Mesothelial cell of epicardium (in vitro differentiated cells): ENCODE results near the gene SLC16A10. TPM values are rescaled to one million over a fixed set of nuclear protein-coding genes. Genes with fewer than 3 reads are reported as not detected.
"Not testable (repeated sequence)": the region's sequence is repeated elsewhere in the genome, so short reads cannot be mapped to it uniquely, and the experiment has no call there.

Source experiments
- DNase-seq, 2 experiments: peaks; one replicate each; pipeline ENCODE4 v3.0.0; 2021; ENCODE audit warnings: low spot score in 2 of 2; ENCODE audit not compliant: unreplicated experiment in 2 of 2
- H3K27ac Mint-ChIP-seq: 2 replicates; pipeline ENCODE4 v1.8.0; 2021; ENCODE audit warnings: mixed read lengths
- H3K27me3 Mint-ChIP-seq: 2 replicates; pipeline ENCODE4 v1.8.0; 2021; ENCODE audit warnings: low read depth, mixed read lengths
- H3K36me3 Mint-ChIP-seq: 2 replicates; pipeline ENCODE4 v1.8.0; 2021; ENCODE audit warnings: mixed read lengths
- H3K4me1 Mint-ChIP-seq: 2 replicates; pipeline ENCODE4 v1.8.0; 2021; ENCODE audit warnings: mixed read lengths
- H3K4me3 Mint-ChIP-seq: 2 replicates; pipeline ENCODE4 v1.8.0; 2021; ENCODE audit warnings: mild to moderate bottlenecking, moderate library complexity, mixed read lengths
- H3K9me3 Mint-ChIP-seq: 2 replicates; pipeline ENCODE4 v1.8.0; 2021; ENCODE audit warnings: mixed read lengths
- CTCF ChIP-seq: fragments of 200-600 bp; sonication (generic); IDR thresholded peaks from one replicate; pipeline ENCODE4 v1.5.0; 2021; ENCODE audit warnings: antibody characterized with exemption; ENCODE audit not compliant: unreplicated experiment
- total RNA-seq: library from RNA; stranded (reverse); gene quantifications from 3 replicates; pipeline ENCODE4 v1.2.1, GENCODE V29; 2021

SLC16A10 gene
- total RNA-seq, 1 donor from 2014 or later: 18.0 TPM

DNA sequence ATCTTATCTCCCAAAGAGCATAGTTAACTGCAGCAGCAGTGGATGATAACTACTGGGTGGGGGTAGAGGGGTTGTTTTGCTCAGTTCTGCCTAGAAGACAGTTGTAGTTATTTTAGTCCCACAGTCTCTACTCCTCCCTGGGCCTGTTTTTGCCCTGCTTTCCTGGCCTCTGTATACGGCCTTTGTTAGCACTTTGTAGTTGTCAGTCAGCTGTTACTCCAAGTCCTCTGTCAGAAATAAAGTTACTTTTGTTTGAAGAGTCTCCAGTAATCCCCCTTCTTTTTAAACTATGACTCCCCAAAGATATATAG lies 113.9 kb downstream of the SLC16A10 start:
- H3K9me3 Mint-ChIP-seq: no peaks in the 10 kb centered on the region
- DNase-seq: no peak
- no peaks in the 10 kb centered on the region for H3K27me3 Mint-ChIP-seq
- no peaks in the 10 kb centered on the region for H3K36me3 Mint-ChIP-seq
- H3K4me3 Mint-ChIP-seq: no peak overlapping the region
- peaks cover 15% of the 10 kb centered on the region for H3K4me1 Mint-ChIP-seq
- no peak overlapping the region for H3K27ac Mint-ChIP-seq
- no peak for TF ChIP-seq CTCF

- Mint-ChIP-seq H3K27me3 (no peaks in the 10 kb centered on the region), H3K36me3 (no peaks in the 10 kb centered on the region), H3K27ac (no peak overlapping the region), H3K4me3 (no peak overlapping the region), H3K4me1 (peaks cover 15% of the 10 kb centered on the region), H3K9me3 (no peaks in the 10 kb centered on the region)
- DNase-seq: no peak
- TF ChIP-seq CTCF: no peak
Measured at GRCh38 chr6:111201764-111202163, 114.5 kb downstream of the SLC16A10 start.

- H3K9me3 Mint-ChIP-seq, DNase-seq, H3K27ac Mint-ChIP-seq, H3K27me3 Mint-ChIP-seq, H3K4me3 Mint-ChIP-seq, H3K36me3 Mint-ChIP-seq: not testable (repeated sequence)
- peaks cover 15% of the 10 kb centered on the region for H3K4me1 Mint-ChIP-seq
Measured at GRCh38 chr6:111203539-111203938, 116.2 kb downstream of the SLC16A10 start.

DNA sequence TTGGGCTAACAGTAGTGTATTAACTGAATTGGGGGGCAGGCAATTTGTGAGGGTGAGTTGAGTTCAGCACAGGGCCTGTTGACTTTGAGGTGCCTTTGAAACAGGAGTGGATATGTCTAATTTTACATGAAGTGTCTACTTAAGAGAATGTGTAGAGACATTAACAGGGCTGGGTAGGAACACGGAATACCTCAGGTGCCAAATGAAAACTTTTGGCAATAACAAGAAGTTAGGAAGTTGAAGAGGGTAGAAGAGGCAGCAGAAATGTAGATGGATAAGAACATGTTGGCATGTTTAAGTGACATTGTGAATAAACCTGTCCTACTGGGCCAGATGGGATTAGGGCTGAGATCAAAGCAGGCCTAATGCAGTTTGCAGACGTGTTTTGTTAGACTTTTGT lies 117.0 kb downstream of the SLC16A10 start:
- no peaks in the 10 kb centered on the region for H3K27me3 Mint-ChIP-seq
- H3K4me3 Mint-ChIP-seq: no peak overlapping the region
- TF ChIP-seq CTCF: no peak
- H3K36me3 Mint-ChIP-seq: no peaks in the 10 kb centered on the region
- DNase-seq: no peak
- H3K27ac Mint-ChIP-seq: no peak overlapping the region
- peaks cover 15% of the 10 kb centered on the region for H3K4me1 Mint-ChIP-seq
- no peaks in the 10 kb centered on the region for H3K9me3 Mint-ChIP-seq

DNA sequence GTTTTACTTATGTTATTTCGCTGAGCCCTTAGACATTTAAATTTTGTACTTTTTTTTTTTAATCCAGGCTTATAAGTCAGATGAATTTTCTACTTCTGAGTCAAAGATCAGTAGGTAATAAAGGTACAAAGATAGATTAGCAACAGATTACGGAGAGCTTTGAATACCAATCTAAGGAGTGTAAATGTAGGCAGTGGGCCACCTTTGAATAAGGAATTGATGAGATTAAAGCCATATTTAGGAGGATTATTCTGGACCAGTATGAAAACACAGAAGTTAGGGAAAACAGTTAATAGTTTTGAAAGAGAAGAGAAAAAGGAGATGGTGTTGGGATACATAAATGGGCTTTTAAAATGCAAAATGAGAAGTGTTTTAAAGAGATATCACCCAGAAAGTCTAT lies 117.6 kb downstream of the SLC16A10 start:
- peaks cover 14% of the 10 kb centered on the region for H3K4me1 Mint-ChIP-seq
- no peaks in the 10 kb centered on the region for H3K9me3 Mint-ChIP-seq
- no peak for DNase-seq
- no peaks in the 10 kb centered on the region for H3K36me3 Mint-ChIP-seq
- H3K4me3 Mint-ChIP-seq: no peak overlapping the region
- no peak overlapping the region for H3K27ac Mint-ChIP-seq
- H3K27me3 Mint-ChIP-seq: no peaks in the 10 kb centered on the region
- TF ChIP-seq CTCF: no peak

GRCh38 chr6:111205502-111205901 lies 118.2 kb downstream of the SLC16A10 start:
- no peaks in the 10 kb centered on the region for H3K9me3 Mint-ChIP-seq
- no peaks in the 10 kb centered on the region for H3K36me3 Mint-ChIP-seq
- no peak overlapping the region for H3K4me3 Mint-ChIP-seq
- no peaks in the 10 kb centered on the region for H3K27me3 Mint-ChIP-seq
- H3K27ac Mint-ChIP-seq: no peak overlapping the region
- no peak for TF ChIP-seq CTCF
- no peak for DNase-seq
- peaks cover 8% of the 10 kb centered on the region for H3K4me1 Mint-ChIP-seq
